SK-N-SH (cell line): ENCODE results near the gene TTC19. TPM values are rescaled to one million over a fixed set of nuclear protein-coding genes. Genes with fewer than 3 reads are reported as not detected.

Experiments used
- CTCF ChIA-PET: fragments of 300-600, 350-600 bp; formaldehyde crosslinking; extraction: SDS; loops from one replicate; lab custom pipeline; 2021; lab: Yijun Ruan, JAX
- POLR2A ChIA-PET: fragments of 350-600 bp; sonication (Branson Sonifier 250); formaldehyde crosslinking; extraction: SDS; loops from one replicate; lab custom pipeline; 2020; ENCODE audit warnings: antibody characterized with exemption, inconsistent platforms; lab: Yijun Ruan, JAX
- DNase-seq: peaks from one replicate; pipeline ENCODE4 v3.0.0; 2012
- H2AFZ ChIP-seq: fragments of 200-600 bp; sonication (generic); 2 replicates; pipeline ENCODE4 v1.8.1; 2016; ENCODE audit warnings: antibody characterized with exemption, mild to moderate bottlenecking, low read depth
- H3F3A ChIP-seq: fragments of 200-600 bp; sonication (generic); replicated peaks from 2 replicates; pipeline ENCODE3; 2016; ENCODE audit warnings: antibody characterized with exemption, mild to moderate bottlenecking; ENCODE audit not compliant: insufficient read depth
- H3K27ac ChIP-seq, 2 experiments: fragments of 200-500 bp in 1 of 2; fragments of 200-600 bp in 1 of 2; sonication (Bioruptor generic) in 1 of 2; sonication (generic), shearing (Covaris generic) in 1 of 2; 2 replicates each; pipeline versions ENCODE4 v1.5.1 to v1.6.1; 2014 to 2016; ENCODE audit warnings: low read depth in 2 of 2, inconsistent platforms in 1 of 2, low read length in 1 of 2, mild to moderate bottlenecking in 1 of 2, mixed read lengths in 1 of 2
- H3K27me3 ChIP-seq: fragments of 200-600 bp; sonication (generic), shearing (Covaris generic); 2 replicates; pipeline ENCODE4 v1.6.1; 2016; ENCODE audit warnings: mixed run types; ENCODE audit not compliant: insufficient read depth
- H3K36me3 ChIP-seq, 2 experiments: fragments of 200-500 bp in 1 of 2; fragments of 200-600 bp in 1 of 2; sonication (Bioruptor generic) in 1 of 2; sonication (generic) in 1 of 2; replicated peaks in 1 of 2; 2 replicates each; pipeline versions ENCODE3 to v1.5.1; 2014 to 2016; ENCODE audit warnings: low read length in 1 of 2, mild to moderate bottlenecking in 1 of 2; ENCODE audit not compliant: insufficient read depth in 2 of 2, control insufficient read depth in 1 of 2
- H3K4me1 ChIP-seq, 2 experiments: fragments of 200-500 bp in 1 of 2; fragments of 200-600 bp in 1 of 2; sonication (Bioruptor generic) in 1 of 2; sonication (generic), shearing (Covaris generic) in 1 of 2; 2 replicates each; pipeline versions ENCODE4 v1.5.1 to v1.6.1; 2014 to 2016; ENCODE audit warnings: low read depth in 1 of 2, low read length in 1 of 2, mixed run types in 1 of 2; ENCODE audit not compliant: insufficient read depth in 2 of 2, control insufficient read depth in 1 of 2
- H3K4me2 ChIP-seq: fragments of 200-600 bp; sonication (generic), shearing (Covaris generic); 2 replicates; pipeline ENCODE4 v1.6.1; 2017; ENCODE audit warnings: mixed run types
- H3K4me3 ChIP-seq, 2 experiments: fragments of 200-500 bp in 1 of 2; fragments of 200-600 bp in 1 of 2; sonication (Bioruptor generic) in 1 of 2; sonication (generic), shearing (Covaris generic) in 1 of 2; 2 replicates each; pipeline versions ENCODE4 v1.5.1 to v1.8.1; 2014 to 2016; ENCODE audit warnings: low read depth in 2 of 2, inconsistent platforms in 1 of 2, low read length in 1 of 2, mild to moderate bottlenecking in 1 of 2, mixed read lengths in 1 of 2, moderate library complexity in 1 of 2
- H3K79me2 ChIP-seq: fragments of 200-600 bp; sonication (generic); 2 replicates; pipeline ENCODE4 v1.8.1; 2017; ENCODE audit warnings: mild to moderate bottlenecking; ENCODE audit not compliant: insufficient read depth
- H3K9ac ChIP-seq: fragments of 200-600 bp; sonication (generic); 2 replicates; pipeline ENCODE4 v1.6.1; 2017; ENCODE audit warnings: mixed run types
- H3K9me2 ChIP-seq: fragments of 200-600 bp; sonication (generic); 2 replicates; pipeline ENCODE4 v1.6.1; 2017; ENCODE audit warnings: mixed run types
- H3K9me3 ChIP-seq: fragments of 200-600 bp; sonication (generic); 2 replicates; pipeline ENCODE4 v1.6.1; 2017; ENCODE audit warnings: mixed run types, mild to moderate bottlenecking, moderate library complexity
- H4K20me1 ChIP-seq: fragments of 200-600 bp; sonication (generic); 2 replicates; pipeline ENCODE4 v1.6.1; 2017; ENCODE audit warnings: mild to moderate bottlenecking, mixed run types; ENCODE audit not compliant: insufficient read depth
- CTCF ChIP-seq: fragments of 200-600 bp; sonication (generic); IDR thresholded peaks from 2 replicates; pipeline ENCODE4 v1.6.1; 2017; ENCODE audit warnings: antibody characterized with exemption, mild to moderate bottlenecking, moderate library complexity
- EP300 ChIP-seq, 2 experiments: IDR thresholded peaks; 2 replicates each; pipeline versions ENCODE4 v1.4.0 to v1.6.1; 2012; ENCODE audit warnings: borderline replicate concordance in 1 of 2, low read depth in 1 of 2, low read length in 1 of 2
- FOSL2 ChIP-seq: IDR thresholded peaks from 2 replicates; pipeline ENCODE4 v1.4.0; 2012; ENCODE audit warnings: low read depth, mild to moderate bottlenecking, moderate library complexity, borderline replicate concordance
- GABPA ChIP-seq: IDR thresholded peaks from 2 replicates; pipeline ENCODE4 v1.4.0; 2012; ENCODE audit warnings: low read depth, mild to moderate bottlenecking
- GATA2 ChIP-seq: sonication (generic); formaldehyde crosslinking; IDR thresholded peaks from 2 replicates; pipeline ENCODE4 v1.5.0; 2020; ENCODE audit warnings: mild to moderate bottlenecking, missing genetic modification reagents
- MAX ChIP-seq: IDR thresholded peaks from 2 replicates; pipeline ENCODE4 v1.4.0; 2012; ENCODE audit warnings: low read depth
- MEF2A ChIP-seq: IDR thresholded peaks from 2 replicates; pipeline ENCODE4 v1.4.0; 2012; ENCODE audit warnings: low read depth, borderline replicate concordance
- NFIC ChIP-seq: IDR thresholded peaks from 2 replicates; pipeline ENCODE4 v1.4.0; 2012; ENCODE audit warnings: borderline replicate concordance
- PBX3 ChIP-seq: IDR thresholded peaks from 2 replicates; pipeline ENCODE4; 2012
- POLR2AphosphoS5 ChIP-seq: IDR thresholded peaks from 2 replicates; pipeline ENCODE4 v1.6.1; 2012; ENCODE audit warnings: low read depth, low read length
- RCOR1 ChIP-seq: fragments of 150-350 bp; IDR thresholded peaks from 2 replicates; pipeline ENCODE4 v1.6.1; 2017; ENCODE audit warnings: antibody characterized with exemption, low read length
- RFX5 ChIP-seq: IDR thresholded peaks from 2 replicates; pipeline ENCODE4 v1.6.1; 2012; ENCODE audit warnings: mild to moderate bottlenecking, improper control_type of control experiment, low read length
- RXRA ChIP-seq: IDR thresholded peaks from 2 replicates; pipeline ENCODE4 v1.4.0; 2012; ENCODE audit warnings: low read depth, mild to moderate bottlenecking, borderline replicate concordance
- USF2 ChIP-seq: fragments of 150-350 bp; IDR thresholded peaks from 2 replicates; pipeline ENCODE4 v1.6.1; 2017; ENCODE audit warnings: antibody characterized with exemption, low read length, low read depth, borderline replicate concordance
- WGBS: methylation state at CpG from one replicate; pipeline ENCODE4 v1.1.6; 2017; ENCODE audit warnings: low lambda C conversion rate; 5-methylcytosine and 5-hydroxymethylcytosine counted together
- polyA plus RNA-seq, 3 experiments: library from polyadenylated mRNA; depleted of rRNA; stranded (reverse); fragments of >200 nt; gene quantifications; 2 replicates each; pipeline ENCODE4 v1.2.3, GENCODE V29; 2012

TTC19 gene
- polyA plus RNA-seq, 1 of the 3 experiments (the other 2 are of a cell fraction) = 6.6 TPM

GRCh38 chr17:15966879-15967248, 32.8 kb upstream of the TTC19 start:
- Histone ChIP-seq H3K9me3 (no peaks in the 10 kb centered on the region), H3K9me2 (no peaks in the 10 kb centered on the region), H3K27me3 (no peaks in the 10 kb centered on the region), H2AFZ (no peak overlapping the region), H3F3A (peaks cover 14% of the 10 kb centered on the region), H3K4me2 (no peak overlapping the region), H3K4me3 (no peak overlapping the region), H3K4me1 (peaks cover 17 to 22% of the 10 kb centered on the region in 2 experiments; a peak in 2 of 4 replicates)
- DNase-seq = no peak
- CTCF ChIA-PET = interaction anchor here (4.8 kb wide), 1 partner anchor 22 kb away, joined by 20 read pairs; the partner anchor contains the start of gene ADORA2B
- TF ChIP-seq RFX5 (no peak), USF2 (no peak), FOSL2 (no peak), RXRA (no peak), MAX (no peak), NFIC (no peak), GATA2 (CRISPR knock-in tag) (no peak), POLR2AphosphoS5 (no peak), EP300 (IDR thresholded peaks at IDR 0.05; ENCODE audit: borderline replicate concordance in 1 of 2, low read depth in 1 of 2, low read length in 1 of 2) (no peak)
- TF ChIP-seq, all 33 proteins: peak for 0
- Histone ChIP-seq H3K79me2 (no peaks in the 10 kb centered on the region; the same call in 1 of the 2 replicates), H3K36me3 (no peaks in the 10 kb centered on the region), H3K9ac (no peak overlapping the region), H4K20me1 (no peaks in the 10 kb centered on the region), H3K27ac (no peak overlapping the region)
- POLR2A ChIA-PET = interaction anchor here (0.6 kb wide), 1 partner anchor 12 kb away, joined by 4 read pairs; no protein-coding TSS in a partner anchor
- 93% methylated on average over 11 of the region's 11 CpGs for WGBS

- H3K4me2 ChIP-seq = no peak overlapping the region
- no peak overlapping the region for H3K27ac ChIP-seq
- peak; percentile 16; the same call in 1 of the 2 replicates for TF ChIP-seq PBX3
- TF ChIP-seq MEF2A = no peak
- no peak for TF ChIP-seq CTCF
- no peak for TF ChIP-seq RCOR1
- TF ChIP-seq RFX5 = no peak
- TF ChIP-seq GABPA = no peak
- H3K4me3 ChIP-seq = no peak overlapping the region
- H3F3A ChIP-seq = peaks cover 11% of the 10 kb centered on the region
- H3K9me3 ChIP-seq = no peaks in the 10 kb centered on the region
- 84% methylated on average over 10 of the region's 11 CpGs for WGBS
- no peaks in the 10 kb centered on the region; the same call in 1 of the 2 replicates for H3K79me2 ChIP-seq
- H3K36me3 ChIP-seq = no peaks in the 10 kb centered on the region
- H4K20me1 ChIP-seq = no peaks in the 10 kb centered on the region
- H2AFZ ChIP-seq = no peak overlapping the region
- DNase-seq = no peak
- CTCF ChIA-PET = interaction anchor here (0.8 to 4.8 kb wide), 2 partner anchors 15 to 23 kb away, joined by 3 to 20 read pairs; partner anchors contain the start of gene ADORA2B
- H3K4me1 ChIP-seq = peaks cover 17 to 22% of the 10 kb centered on the region in 2 experiments; a peak in 2 of 4 replicates
- no peaks in the 10 kb centered on the region for H3K9me2 ChIP-seq
- no peaks in the 10 kb centered on the region for H3K27me3 ChIP-seq
- POLR2A ChIA-PET = no interaction called here
- no peak overlapping the region for H3K9ac ChIP-seq
Measured at GRCh38 chr17:15967706-15968399, 31.8 kb upstream of the TTC19 start.
